GM18870 (cell line): ENCODE data around the gene ITGB2.

ENCODE experiments used
- ATAC-seq: cut with Tn5 transposase; IDR thresholded peaks from one replicate; pipeline ENCODE4 v1.9.1; 2021; ENCODE audit warnings: moderate library complexity; ENCODE audit not compliant: unreplicated experiment

Gene ITGB2

DNA sequence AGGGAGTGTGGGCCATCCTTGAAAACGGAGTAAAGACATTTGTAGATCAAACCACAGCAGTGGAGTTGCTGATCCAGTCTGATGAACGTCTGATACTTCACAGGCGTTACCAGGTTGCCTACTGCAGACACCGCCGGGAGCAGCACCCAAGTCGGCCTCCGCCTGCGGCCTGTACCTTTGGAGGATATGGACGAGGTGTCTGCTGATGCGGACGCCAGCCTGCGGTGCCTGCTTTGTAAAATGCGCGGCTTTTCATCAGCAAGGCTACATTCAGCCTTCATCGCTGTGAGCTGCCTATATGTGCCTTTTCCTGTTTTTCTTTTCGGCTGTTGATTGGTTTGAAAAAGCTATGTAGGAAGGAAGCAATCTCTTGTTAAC is 35.1 kb upstream of the ITGB2 start:
- no peak for ATAC-seq

DNA sequence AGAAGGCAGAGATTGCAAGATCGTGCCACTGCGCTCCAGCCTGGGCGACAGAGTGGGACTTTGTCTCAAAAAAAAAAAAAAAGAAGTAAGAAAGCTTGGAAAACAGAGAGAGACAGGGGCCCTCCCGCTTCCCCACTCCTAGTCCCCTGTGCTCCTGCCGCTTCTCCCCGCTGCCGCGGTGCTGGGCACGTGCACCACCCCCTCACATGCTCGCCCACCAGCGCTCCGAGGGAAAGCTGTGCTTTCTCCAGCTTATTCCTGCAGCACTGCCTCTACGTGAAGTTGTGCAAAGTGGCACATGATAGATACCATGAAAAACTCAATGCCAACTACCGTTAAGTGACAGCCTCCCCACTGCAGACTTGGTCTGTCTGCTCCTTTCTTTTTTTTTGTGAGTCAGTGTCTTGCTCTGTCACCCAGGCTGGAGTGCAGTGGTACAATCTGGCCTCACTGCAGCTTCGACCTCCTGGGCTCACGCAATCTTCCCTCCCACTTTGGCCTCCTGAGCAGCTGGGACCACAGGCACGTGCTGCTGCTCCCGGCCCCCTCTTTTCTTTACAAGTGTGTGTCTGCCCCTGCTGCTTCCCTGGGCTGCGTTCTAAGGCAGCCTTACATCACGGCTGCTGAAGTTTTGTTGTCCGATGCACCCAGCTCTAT is 34.6 kb upstream of the ITGB2 start:
- ATAC-seq = no peak

DNA sequence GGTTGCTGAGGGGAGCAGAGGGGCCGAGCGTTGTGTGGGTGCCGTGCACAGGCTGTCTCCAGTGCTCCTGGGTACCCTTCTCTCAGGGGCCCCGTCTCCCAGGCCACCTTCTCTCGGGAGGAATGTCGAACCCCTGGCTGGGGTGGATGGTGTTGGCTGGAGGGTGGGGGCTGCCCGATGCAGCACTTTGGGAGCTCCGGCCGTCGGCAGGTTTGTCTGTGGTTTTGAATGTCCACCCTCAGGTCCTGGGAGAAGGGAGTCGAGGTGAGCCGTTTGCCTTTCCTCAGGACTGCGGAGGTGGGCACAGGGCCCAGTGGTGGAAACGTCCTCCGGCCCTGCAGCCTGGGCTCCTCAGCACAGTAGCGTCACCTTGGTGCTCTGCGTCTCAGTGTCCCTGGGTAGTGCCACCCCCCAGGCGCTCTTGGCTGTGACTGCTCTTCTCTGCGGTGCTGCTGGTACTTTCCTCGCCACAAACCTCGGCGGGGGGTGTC is 33.6 kb upstream of the ITGB2 start:
- ATAC-seq = no peak

- ATAC-seq = no peak
Observed at GRCh38 chr21:44953628-44954021, 32.9 kb upstream of the ITGB2 start.

DNA sequence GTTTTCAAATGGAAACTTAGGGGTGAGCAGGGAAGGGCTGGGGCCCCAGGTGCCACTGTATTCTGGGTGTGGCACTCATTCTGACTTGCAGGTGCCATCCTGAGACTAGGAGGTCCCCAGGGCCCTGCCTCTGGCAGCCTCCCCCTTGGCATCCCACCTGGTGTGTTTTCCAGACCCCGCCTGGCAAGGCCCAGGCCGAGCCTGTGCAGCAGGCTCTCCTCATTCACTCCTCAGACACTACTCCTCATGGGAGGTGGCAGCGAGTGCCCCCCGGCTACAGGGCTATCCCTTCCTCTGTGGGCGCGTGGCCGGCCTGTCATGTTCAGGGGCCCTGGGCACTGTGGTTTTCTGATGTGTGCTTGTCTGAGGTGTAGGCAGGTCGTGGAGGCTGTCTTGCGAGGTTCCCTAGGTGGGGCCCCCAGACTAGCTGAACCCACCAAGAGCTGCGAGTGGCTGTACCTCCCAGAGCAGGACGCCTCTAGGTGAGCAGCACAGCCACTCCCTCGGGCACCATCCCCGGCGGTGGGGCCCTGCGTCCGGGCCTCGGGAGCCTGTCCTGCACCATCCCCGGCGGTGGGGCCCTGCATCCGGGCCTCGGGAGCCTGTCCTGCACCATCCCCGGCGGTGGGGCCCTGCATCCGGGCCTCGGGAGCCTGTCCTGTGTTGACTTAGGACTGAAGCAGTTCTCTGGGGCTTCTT is 32.4 kb upstream of the ITGB2 start:
- no peak for ATAC-seq

- ATAC-seq = no peak
Observed at GRCh38 chr21:44952116-44952928, 31.6 kb upstream of the ITGB2 start.

- no peak for ATAC-seq
Observed at GRCh38 chr21:44951186-44951915, 30.7 kb upstream of the ITGB2 start.

GRCh38 chr21:44950351-44950750 is 29.7 kb upstream of the ITGB2 start:
- no peak for ATAC-seq

DNA sequence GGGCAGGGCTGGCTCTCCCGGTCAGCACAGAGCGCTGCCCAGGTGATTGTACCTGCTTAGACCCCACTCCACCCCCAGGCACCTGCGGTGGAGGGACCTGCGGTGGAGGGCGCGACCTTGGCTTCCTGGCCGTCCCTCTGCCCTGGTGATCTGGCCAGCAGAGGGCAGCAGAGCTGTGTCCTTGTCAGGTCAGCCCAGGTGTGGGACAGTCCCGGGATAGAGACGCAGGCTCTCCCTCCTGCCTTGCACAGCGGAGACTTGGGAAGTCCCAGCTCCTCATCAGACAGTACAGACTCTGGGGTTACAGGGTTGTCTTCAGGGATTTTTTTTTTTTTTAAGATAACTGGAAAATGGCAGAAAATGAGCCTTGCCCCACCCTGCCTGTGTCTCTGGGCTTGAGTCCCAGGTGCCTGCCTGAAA is 29.1 kb upstream of the ITGB2 start:
- no peak for ATAC-seq

DNA sequence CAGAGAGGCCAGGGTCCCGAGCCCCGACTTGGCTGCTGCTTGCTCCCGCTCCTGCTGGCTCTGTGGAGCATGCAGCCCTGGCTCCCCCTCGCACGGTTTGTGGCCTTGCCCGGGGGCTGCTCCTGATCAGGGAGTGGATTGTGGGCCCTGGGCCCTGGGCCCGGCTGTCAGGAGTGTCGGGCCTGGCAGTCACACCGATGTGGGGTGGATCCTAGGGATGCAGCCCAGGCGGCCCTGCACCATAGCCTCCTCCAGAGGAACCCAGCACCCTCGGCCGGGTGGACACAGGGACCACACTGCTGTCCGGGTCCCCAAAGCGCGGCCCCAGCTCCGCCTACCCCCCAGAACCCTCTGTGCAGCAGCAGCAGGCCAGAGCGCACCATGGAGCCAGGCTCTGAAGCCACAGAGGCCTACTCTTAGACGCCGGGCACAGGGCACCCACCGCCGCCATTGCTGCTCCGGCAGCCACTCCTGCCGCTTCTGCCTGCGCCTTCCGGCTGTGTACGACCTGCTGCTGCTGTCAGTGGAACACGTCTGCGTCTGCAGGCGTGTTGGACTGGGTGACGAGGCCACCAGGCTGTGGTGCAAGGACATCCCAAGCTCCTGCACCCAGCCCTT is 28.6 kb upstream of the ITGB2 start:
- no peak for ATAC-seq

DNA sequence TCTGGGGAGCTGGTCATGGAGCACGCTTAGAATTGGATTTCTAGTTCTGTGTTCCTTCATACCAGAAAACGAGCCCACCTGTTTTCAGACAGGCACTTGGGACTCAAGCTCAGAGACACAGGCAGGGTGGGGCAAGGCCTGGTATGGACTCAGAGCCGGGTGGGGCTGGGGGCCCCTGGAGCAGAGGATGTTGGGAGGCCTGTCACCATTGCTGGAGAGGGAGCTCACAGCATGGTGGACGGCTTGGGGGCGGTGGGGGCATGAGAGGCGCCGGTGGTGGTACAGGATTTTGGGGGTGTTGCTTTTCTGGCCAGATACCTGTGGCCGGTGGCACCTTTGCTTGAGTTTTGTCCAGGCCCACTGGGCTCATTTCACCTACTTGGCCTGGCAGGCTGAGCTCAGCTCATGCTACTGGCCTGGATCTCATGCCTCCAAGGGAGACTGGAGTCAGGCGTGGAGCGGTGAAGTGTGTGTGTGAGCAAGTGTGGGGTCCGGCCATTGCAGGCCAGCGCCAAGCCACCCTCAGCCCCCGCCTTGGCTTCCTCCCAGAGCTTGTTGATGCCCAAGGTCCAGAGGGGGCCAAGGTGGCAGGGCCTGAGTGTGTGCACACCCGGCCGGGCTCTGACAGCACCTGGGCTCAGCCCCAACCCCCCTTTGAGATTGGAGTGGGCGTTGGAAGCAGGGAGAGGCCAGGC is 27.9 kb upstream of the ITGB2 start:
- ATAC-seq = no peak

DNA sequence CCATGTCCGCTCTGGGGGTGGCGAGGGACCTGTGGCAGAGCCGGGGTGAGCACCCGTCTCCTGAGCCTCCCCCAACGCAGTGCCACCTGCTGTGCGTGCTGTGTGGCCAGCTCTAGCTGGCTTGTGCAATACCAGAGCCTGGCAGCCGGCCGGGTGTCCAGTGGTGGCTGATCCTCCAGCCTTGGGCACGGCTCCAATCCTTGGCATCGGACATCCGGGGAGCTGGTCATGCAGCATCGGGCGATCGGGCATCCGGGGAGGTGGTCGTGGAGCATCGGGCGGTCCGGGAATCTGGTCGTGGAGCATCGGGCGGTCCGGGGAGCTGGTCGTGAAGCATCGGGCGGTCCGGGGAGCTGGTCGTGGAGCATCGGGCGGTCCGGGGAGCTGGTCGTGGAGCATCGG is 27.2 kb upstream of the ITGB2 start:
- no peak for ATAC-seq

DNA sequence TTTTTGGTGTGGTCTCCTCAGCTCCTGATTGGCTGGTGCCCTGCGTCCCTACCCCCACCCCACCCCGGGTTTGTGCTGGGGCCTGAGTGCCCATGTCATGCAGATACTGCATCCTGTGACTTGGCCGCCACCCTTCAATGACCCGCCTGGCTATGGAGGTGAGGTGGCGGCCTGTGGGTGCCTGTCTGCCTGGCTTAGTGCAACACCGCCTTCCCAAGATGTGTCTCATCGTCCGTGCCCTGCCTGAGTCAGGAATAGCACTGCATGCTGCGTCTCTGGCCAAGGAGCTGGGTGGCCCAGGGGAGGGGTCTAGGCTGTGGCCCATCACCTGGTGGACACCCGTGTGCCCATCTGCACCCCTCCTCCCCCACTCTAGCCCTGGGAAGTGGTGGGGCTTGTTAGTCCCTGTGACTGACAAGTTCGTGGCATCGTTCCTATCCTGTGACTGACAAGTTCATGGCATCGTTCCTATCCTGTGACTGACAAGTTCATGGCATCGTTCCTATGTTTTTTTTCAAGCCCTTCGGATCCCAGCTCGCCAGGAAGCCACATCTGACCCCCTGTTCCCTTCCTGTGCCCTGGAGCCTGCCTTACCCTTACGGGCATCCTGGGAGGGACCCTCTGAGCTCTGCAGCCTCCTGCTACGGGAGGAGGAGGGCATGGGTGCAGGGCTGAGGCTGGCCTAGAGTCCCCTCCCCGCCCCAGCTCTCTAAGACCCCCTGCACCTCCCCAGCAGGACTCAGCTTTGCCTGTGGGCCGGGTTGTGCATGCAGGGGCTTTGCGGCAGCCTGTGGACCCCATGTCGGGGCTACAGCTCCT is 26.6 kb upstream of the ITGB2 start:
- ATAC-seq = no peak

GRCh38 chr21:44946254-44947041 is 25.7 kb upstream of the ITGB2 start:
- no peak for ATAC-seq

DNA sequence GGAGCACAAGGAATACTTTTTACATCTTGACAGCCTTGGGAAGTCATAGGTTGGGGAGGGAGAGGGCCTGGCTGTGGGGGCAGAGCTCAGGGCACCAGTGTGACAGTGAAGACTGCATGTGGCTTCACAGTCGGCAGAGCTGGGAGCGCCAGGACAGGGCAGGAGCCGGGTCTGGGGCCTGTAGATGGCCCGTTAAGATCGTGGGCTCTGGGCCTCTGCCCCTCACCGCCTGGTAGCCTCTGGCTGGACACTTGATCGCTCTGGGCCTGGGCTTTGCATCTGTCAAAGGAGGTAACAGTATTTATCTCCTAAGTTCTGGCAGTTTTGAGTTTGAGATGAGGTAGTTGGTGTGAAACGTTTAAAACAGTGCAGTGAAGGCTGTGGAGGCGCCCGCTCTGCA is 23.9 kb upstream of the ITGB2 start:
- ATAC-seq = no peak

DNA sequence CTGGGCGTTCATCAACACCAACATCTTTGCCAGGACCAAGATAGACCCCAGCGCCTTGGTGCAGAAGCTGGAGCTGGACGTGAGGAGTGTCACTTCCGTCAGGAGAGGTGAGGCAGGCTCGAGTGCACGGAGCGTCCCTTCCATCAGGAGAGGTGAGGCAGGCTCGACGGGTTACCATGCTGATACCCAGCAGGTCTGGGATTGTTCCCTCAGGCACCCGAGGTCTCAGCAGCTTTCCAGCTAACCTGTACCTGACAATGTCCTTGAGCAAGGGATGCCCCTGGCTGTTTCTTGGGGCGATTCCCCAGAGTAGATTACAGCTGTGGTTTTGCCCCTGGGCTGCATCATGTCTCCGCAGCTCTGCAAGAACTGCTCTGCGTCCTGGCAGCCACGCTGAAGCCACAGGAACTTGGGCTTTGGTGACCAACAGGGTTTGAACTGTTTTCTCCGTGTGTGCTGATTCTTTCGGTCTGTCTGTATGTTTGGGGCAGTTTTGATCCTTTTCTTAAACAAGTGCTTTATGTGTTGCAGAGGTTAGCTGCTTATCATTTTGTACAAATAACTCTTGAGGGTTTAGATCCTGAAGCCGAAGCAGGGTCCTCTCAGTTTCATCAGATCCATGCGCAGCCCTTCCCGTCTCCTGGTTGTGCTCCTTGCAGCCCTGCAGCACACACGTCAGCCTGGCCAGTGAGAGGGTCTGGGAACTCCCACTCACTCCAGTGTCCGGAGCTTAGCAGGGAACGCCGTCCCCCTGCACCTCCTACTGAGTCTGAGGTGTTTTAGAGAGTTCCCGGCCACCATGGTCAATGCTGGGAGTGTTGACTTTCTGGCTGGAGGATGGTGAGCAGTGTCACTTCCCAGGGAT is 23.2 kb upstream of the ITGB2 start:
- no peak for ATAC-seq

- no peak for ATAC-seq
Observed at GRCh38 chr21:44943005-44943685, 22.4 kb upstream of the ITGB2 start.
